ENCODE data around the gene TMEM233. TPM values are rescaled to one million over a fixed set of nuclear protein-coding genes. Genes with fewer than 3 reads are reported as not detected.

The TMEM233 gene
- total RNA-seq (2022; extraction: Qiagen RNA extraction), result 0.06 to 0.18 TPM (median 0.06 TPM) in 3 of 5 replicates, not detected in the others

GRCh38 chr12:119593578-119594398 lies at the start of gene TMEM233:
TSS of gene TMEM233 (plus strand) at chr12:119593774. CDS start at chr12:119593849, 75 bp downstream.

DNA sequence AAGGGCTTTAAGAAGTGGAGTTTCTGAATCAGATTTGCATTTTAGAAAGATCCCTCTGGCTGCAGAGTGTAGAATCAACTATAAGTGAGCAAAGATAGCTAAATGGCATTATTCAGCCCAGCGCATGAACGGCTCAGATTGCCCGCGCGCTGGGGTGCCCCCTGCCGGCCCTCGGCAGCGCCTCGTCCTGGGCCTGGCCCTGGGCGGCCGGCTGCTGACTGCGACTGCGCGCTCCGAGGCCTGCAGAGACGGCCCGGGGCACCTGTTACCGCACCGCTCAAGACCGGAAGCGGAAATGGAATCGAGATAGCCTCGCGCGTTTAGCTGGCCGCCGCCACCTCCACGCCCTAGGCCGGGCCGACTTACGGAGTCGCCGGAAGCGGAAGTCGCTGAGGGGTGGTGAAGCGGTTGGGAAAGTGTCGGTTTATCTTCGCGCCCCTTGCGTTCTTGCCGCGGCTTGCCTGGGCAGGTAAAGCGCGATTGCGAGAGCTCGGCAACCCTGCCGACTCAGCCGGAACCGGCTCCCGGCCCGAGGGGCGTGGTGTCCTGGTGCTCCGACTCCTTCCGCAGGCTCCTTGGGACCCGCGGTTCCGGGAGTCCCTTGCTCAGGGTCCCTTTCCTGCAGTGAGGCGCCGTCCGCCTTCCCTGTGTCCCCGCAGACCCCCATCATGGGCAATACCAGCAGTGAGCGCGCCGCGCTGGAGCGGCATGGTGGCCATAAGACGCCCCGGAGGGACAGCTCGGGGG lies 74.2 kb downstream of the TMEM233 start, which contains the start of gene PRKAB1:
Gene PRKAB1 (plus strand): TSS at position 557 of the 747 bp plus-strand sequence. CDS start 112 bp downstream, at position 669.

Other genes starting within 250 kb of the TMEM233 start
- gene PRKAB1, start 74.4 kb downstream of the TMEM233 start, total RNA-seq (2022; extraction: Qiagen RNA extraction), result 32.8 to 36.9 TPM (median 35.7 TPM) in 5 replicates